Motor neuron (in vitro differentiated cells): Measurements from ENCODE around the gene RREB1. TPM values are rescaled to one million over a fixed set of nuclear protein-coding genes. Genes with fewer than 3 reads are reported as not detected.

Experiments
- ATAC-seq, 8 experiments: fragments of 200-7000 bp; cut with Tn5 transposase; replicated peaks in 6 of 8; 2 replicates each; pipeline ENCODE4 v1.8.0; 2021; ENCODE audit warnings: mild to moderate bottlenecking in 8 of 8, moderate library complexity in 8 of 8
- H3K27ac ChIP-seq, 2 donors: fragments of 250-450 bp; sonication (Bioruptor Pico); 2 replicates each; pipeline ENCODE4 v1.9.0; 2021; ENCODE audit warnings: antibody characterized with exemption in 2 of 2, mild to moderate bottlenecking in 2 of 2, moderate library complexity in 1 of 2
- H3K4me1 ChIP-seq, 2 donors: fragments of 250-450 bp; sonication (Bioruptor Pico); replicated peaks in 1 of 2; 2 replicates each; pipeline ENCODE4 v1.6.1; 2021; ENCODE audit warnings: antibody characterized with exemption in 2 of 2, mild to moderate bottlenecking in 2 of 2, moderate library complexity in 1 of 2
- H3K4me3 ChIP-seq, 5 donors: fragments of 250-450 bp; sonication (Bioruptor Pico); 2 replicates each; pipeline ENCODE4 v1.9.0; 2021; ENCODE audit warnings: antibody characterized with exemption in 5 of 5, mild to moderate bottlenecking in 5 of 5, moderate library complexity in 4 of 5
- WGBS, 10 experiments: fragments of 450-650 bp; shearing (Covaris generic); methylation state at CpG; one replicate each; pipeline ENCODE4 v1.0.0; 2022; 5-methylcytosine and 5-hydroxymethylcytosine counted together
- in situ Hi-C, 9 experiments: fragments of 400-800 bp; cut with MboI; loops; one replicate each; pipeline ENCODE4 v1.15.0; 2021; ENCODE audit warnings: low sequenced_read_pairs in 9 of 9, low pct_unique_long_range_greater_than_20kb in 2 of 9; ENCODE audit not compliant: unreplicated experiment in 9 of 9
- total RNA-seq, 8 experiments: library from RNA; unstranded; fragments of 300-600 nt; gene quantifications; 2 replicates each; pipeline versions ENCODE4 v1.2.3 to v1.2.4, GENCODE V29; 2022

Gene RREB1
- total RNA-seq, 8 experiments from 2014 or later, result 2.5 to 32.3 (median 6.1) TPM

DNA sequence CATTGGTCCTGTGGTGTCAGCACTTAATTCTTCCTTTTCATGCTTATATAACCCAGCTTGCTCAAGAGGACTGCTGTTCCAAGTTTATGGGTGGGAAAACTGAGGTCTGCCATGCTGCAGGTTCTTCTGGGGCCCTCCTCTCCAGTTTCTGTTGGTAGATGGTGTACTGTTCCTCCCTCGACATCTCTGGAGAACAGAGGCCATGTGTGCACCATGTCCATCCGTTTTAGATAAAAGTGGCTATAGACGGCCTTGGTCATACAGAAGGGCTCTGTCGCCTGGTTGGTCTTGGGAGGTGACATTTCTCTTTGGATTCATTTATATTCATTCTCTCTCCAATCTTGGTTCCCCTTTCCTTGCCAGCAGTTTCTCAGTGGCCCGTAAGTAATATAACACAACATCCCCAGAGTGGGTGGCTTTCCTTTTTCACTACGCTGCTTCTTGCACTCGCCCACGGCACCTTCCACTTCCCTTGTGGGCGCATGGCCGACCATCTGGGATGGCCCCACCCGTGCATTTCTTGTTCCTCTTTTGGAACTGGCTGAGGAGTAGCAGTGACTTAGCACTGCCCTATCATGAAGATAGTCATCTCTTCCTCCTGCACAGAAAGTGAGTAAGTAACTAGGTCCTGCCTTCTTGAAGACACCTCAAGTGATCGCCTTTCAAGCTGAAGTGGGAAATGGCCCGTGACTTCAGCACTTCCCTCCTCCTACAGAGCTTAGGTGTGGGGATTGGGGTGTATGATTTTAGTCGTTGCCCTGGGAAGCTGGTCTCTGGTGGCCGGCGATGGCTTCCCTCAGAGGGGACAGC lies 94.2 kb downstream of the RREB1 start:
- in situ Hi-C loops, result no loop called here
- Histone ChIP-seq H3K4me1 (no peaks in the 10 kb centered on the region), H3K4me3 (no peak overlapping the region), H3K27ac (no peak overlapping the region)
- 79 to 100% (median 90%) methylated on average over 1 to 11 of the region's 16 CpGs; no CpG with 5 or more reads in 2 of the 10 experiments for WGBS, 10 experiments
- ATAC-seq, result peak in 1 of 8 experiments; percentile 52

- ATAC-seq, result peak in 2 of 8 experiments; percentile 69 to 81
- Histone ChIP-seq H3K27ac (no peak overlapping the region), H3K4me1 (no peaks in the 10 kb centered on the region), H3K4me3 (no peak overlapping the region)
- in situ Hi-C loops, result no loop called here
These were observed 95.2 kb downstream of the RREB1 start for GRCh38 chr6:7202950-7203349.

DNA sequence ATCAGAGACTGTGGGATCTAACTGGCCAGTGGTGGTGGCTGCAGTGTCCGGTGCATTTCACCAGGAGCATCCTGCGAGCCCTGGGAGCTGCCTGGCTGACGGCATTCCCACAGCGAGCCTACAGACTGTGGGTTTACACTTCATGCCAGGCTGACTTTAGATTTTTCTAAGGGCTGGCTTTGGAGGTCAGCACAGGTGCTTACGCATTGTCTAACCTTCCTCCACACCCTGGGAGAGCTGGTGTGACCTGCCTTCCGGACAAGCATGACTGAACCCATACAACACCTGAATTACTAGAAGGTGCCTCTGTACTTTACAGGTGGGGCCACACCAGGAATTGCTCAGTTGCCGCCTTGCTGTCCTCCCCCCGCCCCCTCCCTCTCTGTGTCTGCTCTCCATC lies 96.2 kb downstream of the RREB1 start:
- in situ Hi-C loops, result no loop called here
- no peaks in the 10 kb centered on the region for H3K4me1 ChIP-seq
- ATAC-seq, result no peak
- WGBS, 10 experiments, result 87 to 100% methylated on average over 3 of the region's 8 CpGs; no CpG with 5 or more reads in 8 of the 10 experiments
- H3K27ac ChIP-seq, result no peak overlapping the region
- no peak overlapping the region for H3K4me3 ChIP-seq

- no peaks in the 10 kb centered on the region for H3K4me1 ChIP-seq
- H3K4me3 ChIP-seq, result no peak overlapping the region
- in situ Hi-C loops, result no loop called here
- no peak overlapping the region for H3K27ac ChIP-seq
- 33 to 100% (median 89%) methylated on average over 1 to 3 of the region's 3 CpGs; no CpG with 5 or more reads in 1 of the 10 experiments for WGBS, 10 experiments
- ATAC-seq, result no peak
These were observed 97.0 kb downstream of the RREB1 start for GRCh38 chr6:7204726-7205125.

GRCh38 chr6:7207720-7208119 lies 100.0 kb downstream of the RREB1 start:
- WGBS, 10 experiments, result 66 to 100% (median 93%) methylated on average over 1 to 4 of the region's 4 CpGs; no CpG with 5 or more reads in 5 of the 10 experiments
- no peaks in the 10 kb centered on the region for H3K4me1 ChIP-seq
- no peak overlapping the region for H3K4me3 ChIP-seq
- in situ Hi-C loops, result no loop called here
- ATAC-seq, result no peak
- no peak overlapping the region for H3K27ac ChIP-seq

DNA sequence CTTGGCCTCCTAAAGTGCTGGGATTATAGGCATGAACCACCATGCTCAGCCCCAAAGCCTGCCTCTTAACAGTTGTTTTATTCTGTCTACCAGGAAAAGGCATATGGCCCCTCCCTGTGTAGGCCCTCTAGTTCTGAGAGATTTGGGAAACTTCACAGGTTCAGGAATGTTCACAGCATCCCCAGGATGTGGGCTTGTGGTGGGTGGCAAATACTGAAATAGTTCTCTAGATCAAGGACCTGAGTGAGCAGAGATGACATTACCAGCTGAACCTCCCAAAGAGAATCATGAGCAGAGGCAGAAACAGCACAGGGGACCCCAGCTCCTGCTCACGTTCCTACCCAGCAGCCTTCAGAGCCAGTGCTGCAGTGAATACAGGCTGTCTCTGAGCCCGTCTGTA lies 105.7 kb downstream of the RREB1 start:
- 92 to 100% (median 100%) methylated on average over 1 to 2 of the region's 2 CpGs; no CpG with 5 or more reads in 3 of the 10 experiments for WGBS, 10 experiments
- H3K4me1 ChIP-seq, result no peaks in the 10 kb centered on the region
- no peak overlapping the region for H3K27ac ChIP-seq
- no peak for ATAC-seq
- in situ Hi-C loops, result no loop called here
- no peak overlapping the region for H3K4me3 ChIP-seq

DNA sequence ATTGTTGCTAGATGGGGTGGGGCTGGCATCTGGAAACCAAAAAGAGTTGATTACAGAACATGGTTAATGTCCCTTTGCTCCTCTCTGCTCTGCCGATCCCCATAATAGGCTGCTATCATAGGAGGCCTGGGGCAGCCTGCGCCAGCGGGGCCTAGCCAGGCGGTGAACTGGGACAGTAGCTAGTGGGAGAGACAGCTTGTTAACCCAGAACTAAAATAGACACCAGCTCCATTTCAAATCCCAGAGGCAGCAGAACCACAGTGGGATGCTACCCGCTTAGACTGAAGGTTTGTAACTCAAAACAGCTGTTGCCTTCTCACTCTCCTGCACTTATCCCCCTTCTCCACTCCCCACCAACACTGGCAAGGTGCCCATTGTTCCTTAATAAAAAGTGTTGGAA lies 106.7 kb downstream of the RREB1 start:
- ATAC-seq, result no peak
- Histone ChIP-seq H3K4me1 (no peaks in the 10 kb centered on the region), H3K4me3 (no peak overlapping the region), H3K27ac (no peak overlapping the region)
- in situ Hi-C loops, result no loop called here
- WGBS, 10 experiments, result 91 to 100% (median 100%) methylated on average over 1 to 4 of the region's 5 CpGs; no CpG with 5 or more reads in 4 of the 10 experiments

DNA sequence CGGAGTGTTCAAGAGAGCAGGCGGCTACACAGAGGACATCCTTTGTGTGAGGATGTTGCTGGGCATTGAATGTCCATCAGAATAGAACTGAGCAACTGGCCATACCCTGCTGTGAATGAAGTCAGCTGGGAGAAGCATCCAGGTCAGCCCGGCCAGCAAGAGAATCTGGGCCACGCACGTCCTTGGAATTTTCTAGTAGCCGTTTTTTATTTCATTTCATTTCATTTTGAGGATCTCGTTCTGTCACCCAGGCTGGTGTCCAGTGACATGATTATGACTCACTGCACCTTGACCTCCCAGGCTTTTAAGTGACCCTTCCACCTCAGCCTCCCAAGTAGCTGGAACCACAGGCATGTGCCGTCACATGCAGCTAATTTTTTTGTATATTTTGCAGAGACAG lies 107.4 kb downstream of the RREB1 start:
- WGBS, 10 experiments, result 70 to 100% (median 92%) methylated on average over 2 to 7 of the region's 8 CpGs; no CpG with 5 or more reads in 3 of the 10 experiments
- H3K4me3 ChIP-seq, result no peak overlapping the region
- no peak overlapping the region for H3K27ac ChIP-seq
- in situ Hi-C loops, result no loop called here
- ATAC-seq, result peak in 1 of 8 experiments; percentile 15
- H3K4me1 ChIP-seq, result no peaks in the 10 kb centered on the region

DNA sequence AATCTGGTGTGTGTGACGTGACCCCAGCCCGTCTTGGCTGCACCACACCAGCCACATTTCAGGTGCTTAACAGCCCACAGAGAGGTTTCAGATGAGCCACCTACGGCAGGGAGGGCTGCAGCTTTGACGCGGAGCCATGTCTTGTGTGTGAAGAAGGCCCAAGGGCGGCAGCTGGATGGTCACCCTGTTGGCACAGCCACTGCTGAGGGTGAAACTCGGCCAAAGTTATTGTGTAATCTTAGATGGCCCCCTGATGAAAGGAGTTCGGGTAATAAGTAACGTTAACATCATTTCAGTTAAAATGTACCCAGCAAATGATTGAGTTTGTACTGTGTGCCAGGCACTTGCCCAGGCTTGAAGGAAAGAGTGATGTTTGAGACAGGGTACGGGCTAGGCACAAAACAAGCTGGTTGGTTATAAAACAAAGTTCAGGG lies 108.1 kb downstream of the RREB1 start:
- Histone ChIP-seq H3K4me1 (no peaks in the 10 kb centered on the region), H3K4me3 (no peak overlapping the region), H3K27ac (no peak overlapping the region)
- WGBS, 10 experiments, result 65 to 100% (median 87%) methylated on average over 1 to 10 of the region's 10 CpGs
- no peak for ATAC-seq
- in situ Hi-C loops, result no loop called here

DNA sequence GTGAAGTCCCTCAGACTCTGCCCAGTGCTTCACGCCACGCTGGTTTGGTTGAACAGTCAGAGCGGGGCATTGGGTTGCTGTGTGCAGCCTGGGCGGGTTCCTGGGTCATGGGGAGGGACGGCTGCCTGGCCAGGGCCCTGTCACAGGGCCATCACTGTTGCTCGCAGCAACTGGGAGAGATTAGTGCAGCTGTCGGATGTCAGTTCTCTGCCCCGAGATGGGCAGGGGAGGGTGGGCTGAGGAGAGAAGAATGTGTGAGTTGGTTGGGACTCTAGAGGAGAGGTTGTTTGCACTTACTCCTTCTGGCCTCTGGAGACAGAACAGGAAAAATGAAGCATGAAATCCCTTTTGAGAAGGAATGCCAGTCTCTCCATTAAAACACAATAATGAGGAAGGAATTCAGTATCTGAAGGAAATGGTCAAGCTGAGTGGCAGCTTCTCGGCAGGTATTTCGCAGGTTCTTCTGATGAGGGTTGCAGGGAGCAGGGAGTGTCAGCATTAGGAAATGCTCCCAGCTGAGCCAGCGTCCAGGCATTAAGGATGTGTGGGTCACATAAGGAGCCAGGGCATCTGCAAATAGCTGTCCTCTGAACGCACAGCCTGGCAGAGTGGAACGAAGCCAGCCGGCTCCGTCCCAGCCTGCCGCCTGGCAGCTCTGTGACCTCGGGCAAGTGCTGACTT lies 109.3 kb downstream of the RREB1 start:
- in situ Hi-C loops, result no loop called here
- 67 to 100% (median 84%) methylated on average over 1 to 8 of the region's 17 CpGs for WGBS, 10 experiments
- peak in 4 of 8 experiments; percentile 7 to 75 (median 23) for ATAC-seq

DNA sequence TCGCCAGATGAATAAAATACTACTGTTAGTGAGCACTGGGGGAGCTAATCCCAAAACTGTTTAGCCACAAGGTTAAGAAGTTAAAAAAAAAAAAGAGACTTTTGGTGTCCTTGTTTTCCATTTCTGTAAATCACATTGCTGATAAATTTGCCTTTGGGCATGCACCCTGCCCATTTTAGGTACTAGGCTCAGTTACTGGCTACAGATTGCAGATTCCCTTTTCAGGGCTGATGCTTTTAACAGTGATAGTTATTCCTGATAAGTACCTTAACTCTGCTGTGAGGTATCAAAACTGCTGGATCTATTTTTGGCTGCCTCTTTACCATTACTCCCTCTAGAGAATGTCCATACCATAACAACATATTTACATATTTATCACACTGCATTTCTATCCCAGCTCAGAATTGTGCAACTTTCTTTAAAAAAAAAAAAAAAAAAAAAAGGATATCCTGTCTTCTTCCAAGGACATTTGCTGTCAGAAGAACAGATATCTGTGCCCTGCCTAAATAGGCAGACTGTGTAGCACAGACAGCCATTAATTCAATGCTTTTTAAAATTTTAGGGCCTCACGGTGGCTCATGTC lies 110.7 kb downstream of the RREB1 start:
- H3K4me1 ChIP-seq, result no peaks in the 10 kb centered on the region
- in situ Hi-C loops, result no loop called here
- no peak overlapping the region for H3K27ac ChIP-seq
- WGBS, 10 experiments, result 50 to 94% (median 73%) methylated on average over 1 to 2 of the region's 2 CpGs; no CpG with 5 or more reads in 4 of the 10 experiments
- peak in 3 of 8 experiments; percentile 55 to 69 (median 58) for ATAC-seq
- H3K4me3 ChIP-seq, result no peak overlapping the region

More for the DNA sequence above, 109.3 kb downstream of the RREB1 start:
- H3K4me1 ChIP-seq, result no peaks in the 10 kb centered on the region
- no peak overlapping the region for H3K27ac ChIP-seq
- no peak overlapping the region for H3K4me3 ChIP-seq

DNA sequence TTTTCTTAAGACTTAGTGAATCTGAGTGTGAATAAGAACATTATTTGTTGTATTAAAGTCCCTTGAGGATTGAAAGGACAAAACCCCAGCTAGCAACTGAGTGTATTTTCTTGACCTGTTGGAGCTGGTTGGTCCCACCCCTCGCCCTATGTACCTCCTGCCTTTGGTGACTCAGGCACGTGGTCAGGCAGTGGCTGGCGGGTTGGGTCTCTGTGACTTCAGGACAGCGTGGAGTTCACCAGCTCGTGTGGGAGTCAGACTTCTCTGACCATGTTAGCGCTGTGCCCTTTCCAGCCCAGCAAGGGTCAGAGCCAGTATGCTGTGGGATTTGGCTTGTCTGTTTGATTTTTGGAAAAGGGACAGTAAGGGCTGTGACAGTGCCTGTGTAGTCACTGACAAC lies 111.5 kb downstream of the RREB1 start:
- 40 to 96% (median 80%) methylated on average over 1 to 4 of the region's 6 CpGs; no CpG with 5 or more reads in 3 of the 10 experiments for WGBS, 10 experiments
- Histone ChIP-seq H3K4me3 (no peak overlapping the region), H3K27ac (no peak overlapping the region), H3K4me1 (no peaks in the 10 kb centered on the region)
- in situ Hi-C loops, result no loop called here
- peak in 7 of 8 experiments; percentile 41 to 65 (median 50) for ATAC-seq

- ATAC-seq, result no peak
- 86 to 100% (median 100%) methylated on average over 1 to 3 of the region's 5 CpGs; no CpG with 5 or more reads in 4 of the 10 experiments for WGBS, 10 experiments
- in situ Hi-C loops, result no loop called here
- H3K4me1 ChIP-seq, result no peaks in the 10 kb centered on the region
- H3K27ac ChIP-seq, result no peak overlapping the region
- H3K4me3 ChIP-seq, result no peak overlapping the region
These were observed 114.4 kb downstream of the RREB1 start for GRCh38 chr6:7222197-7222596.
